HCT116 (cell line): ENCODE results near the gene ATP2B3. TPM values are rescaled to one million over a fixed set of nuclear protein-coding genes. Genes with fewer than 3 reads are reported as not detected.

Experiments
- ATAC-seq: fragments of 200-7000 bp; cut with Tn5 transposase; 2 replicates; pipeline ENCODE4 v1.9.1; 2020; ENCODE audit warnings: mild to moderate bottlenecking, moderate library complexity
- BruUV-seq: library from RNA; stranded (reverse); fragments of 400-500 nt; replicated peaks from 2 replicates; lab custom pipeline; 2021; lab: Mats Ljungman, UMichigan
- CTCF ChIA-PET: fragments of 300-600 bp; sonication (Branson Sonifier 250); formaldehyde crosslinking; loops from one replicate; lab custom pipeline; 2021; ENCODE audit warnings: antibody characterized with exemption; lab: Charles Lee
- POLR2A ChIA-PET: fragments of 300-600, 350-600 bp; sonication (Branson Sonifier 250); formaldehyde crosslinking; loops from one replicate; lab custom pipeline; 2021; ENCODE audit warnings: antibody characterized with exemption; lab: Charles Lee
- RAD21 ChIA-PET, 2 experiments: fragments of 300-600 bp; sonication (Branson Sonifier 250); formaldehyde crosslinking; loops; one replicate each; lab custom pipeline; 2023; ENCODE audit warnings: low total read pairs in 2 of 2; ENCODE audit not compliant: uncharacterized antibody in 2 of 2, unreplicated experiment in 2 of 2, low non-redundant PET in 1 of 2; lab: Charles Lee
- DNase-seq: peaks from one replicate; pipeline ENCODE4 v3.0.0-alpha.2; 2010; ENCODE audit warnings: low read depth, low spot score
- H2AFZ ChIP-seq: fragments of 200-600 bp; shearing (Covaris generic), sonication (generic); 2 replicates; pipeline ENCODE4 v1.6.1; 2017; ENCODE audit warnings: low read depth, mixed run types, mixed read lengths, antibody characterized with exemption, low read length; ENCODE audit not compliant: poor library complexity, severe bottlenecking
- H3K27ac ChIP-seq: 2 replicates; pipeline ENCODE4 v1.5.1; 2012; ENCODE audit warnings: low read depth, low read length
- H3K27me3 ChIP-seq: fragments of 200-600 bp; sonication (generic); 2 replicates; pipeline ENCODE4 v1.6.1; 2016; ENCODE audit warnings: mixed run types, low read length, mixed read lengths; ENCODE audit not compliant: insufficient read depth
- H3K36me3 ChIP-seq, 2 experiments: fragments of 200-500 bp in 1 of 2; fragments of 200-600 bp in 1 of 2; sonication (Bioruptor generic) in 1 of 2; sonication (generic) in 1 of 2; 2 replicates each; pipeline versions ENCODE4 v1.5.1 to v1.6.1; 2014 to 2016; ENCODE audit warnings: low read length in 2 of 2, inconsistent platforms in 1 of 2, mixed read lengths in 1 of 2, mixed run types in 1 of 2; ENCODE audit not compliant: insufficient read depth in 2 of 2, control insufficient read depth in 1 of 2
- H3K4me1 ChIP-seq, 2 experiments: fragments of 200-600 bp in 1 of 2; sonication (generic) in 1 of 2; 2 replicates each; pipeline versions ENCODE4 v1.5.1 to v1.6.1; 2012 to 2017; ENCODE audit warnings: low read length in 2 of 2, inconsistent platforms in 1 of 2, mild to moderate bottlenecking in 1 of 2, mixed read lengths in 1 of 2, mixed run types in 1 of 2, moderate library complexity in 1 of 2; ENCODE audit not compliant: insufficient read depth in 2 of 2, control insufficient read depth in 1 of 2
- H3K4me2 ChIP-seq: fragments of 200-600 bp; sonication (generic); 2 replicates; pipeline ENCODE4 v1.6.1; 2017; ENCODE audit warnings: mixed run types, low read length, mixed read lengths
- H3K4me3 ChIP-seq, 2 experiments: fragments of 200-600 bp in 1 of 2; sonication (generic) in 1 of 2; replicated peaks in 1 of 2; 2 replicates each; pipeline ENCODE4 v1.5.1; 2011 to 2016; ENCODE audit warnings: low read length in 2 of 2, control low read depth in 1 of 2, low read depth in 1 of 2, mild to moderate bottlenecking in 1 of 2, mixed read lengths in 1 of 2, mixed run types in 1 of 2
- H3K79me2 ChIP-seq: fragments of 200-600 bp; sonication (generic); 2 replicates; pipeline ENCODE4 v1.6.1; 2017; ENCODE audit warnings: mild to moderate bottlenecking, mixed run types, low read length, moderate library complexity, mixed read lengths; ENCODE audit not compliant: insufficient read depth
- H3K9ac ChIP-seq: fragments of 200-600 bp; sonication (generic); 2 replicates; pipeline ENCODE4 v1.6.1; 2016; ENCODE audit warnings: low read length, mixed read lengths
- H3K9me2 ChIP-seq: fragments of 200-600 bp; sonication (generic), shearing (Covaris generic); 2 replicates; pipeline ENCODE4 v1.6.1; 2017; ENCODE audit warnings: mixed run types, mild to moderate bottlenecking, moderate library complexity; ENCODE audit not compliant: insufficient read depth
- H3K9me3 ChIP-seq, 2 experiments: fragments of 200-500 bp in 1 of 2; fragments of 200-600 bp in 1 of 2; sonication (Bioruptor generic) in 1 of 2; sonication (generic) in 1 of 2; 2 replicates each; pipeline ENCODE4 v1.6.1; 2014 to 2017; ENCODE audit warnings: low read length in 2 of 2, mixed read lengths in 2 of 2, inconsistent platforms in 1 of 2, low read depth in 1 of 2, mild to moderate bottlenecking in 1 of 2, mixed run types in 1 of 2, moderate library complexity in 1 of 2; ENCODE audit not compliant: control insufficient read depth in 1 of 2, insufficient read depth in 1 of 2
- H4K20me1 ChIP-seq: fragments of 200-600 bp; sonication (generic), shearing (Covaris generic); 2 replicates; pipeline ENCODE4 v1.6.1; 2017; ENCODE audit warnings: mixed run types, mild to moderate bottlenecking, moderate library complexity; ENCODE audit not compliant: insufficient read depth
- CBX3 ChIP-seq: IDR thresholded peaks from 2 replicates; pipeline ENCODE4 v1.6.1; 2012; ENCODE audit warnings: low read depth
- CTCF ChIP-seq, 3 experiments: fragments of 200-600 bp in 1 of 3; sonication (generic) in 1 of 3; IDR thresholded peaks in 2 of 3; conservative IDR thresholded peaks in 1 of 3; 2 replicates each; pipeline ENCODE4 v1.5.1; 2012 to 2017; ENCODE audit warnings: low read depth in 2 of 3, low read length in 2 of 3, antibody characterized with exemption in 1 of 3, borderline replicate concordance in 1 of 3, control low read depth in 1 of 3, mild to moderate bottlenecking in 1 of 3, mixed read lengths in 1 of 3, mixed run types in 1 of 3, moderate library complexity in 1 of 3; ENCODE audit not compliant: insufficient read depth in 1 of 3
- EGR1 ChIP-seq: IDR thresholded peaks from 2 replicates; pipeline ENCODE4 v1.6.1; 2012; ENCODE audit warnings: low read depth
- EZH2 ChIP-seq: fragments of 200-600 bp; sonication (generic); IDR thresholded peaks from 2 replicates; pipeline ENCODE4 v1.6.1; 2017; ENCODE audit warnings: antibody characterized with exemption, mixed run types
- EZH2phosphoT487 ChIP-seq: fragments of 200-600 bp; IDR thresholded peaks from 2 replicates; pipeline ENCODE4 v1.6.1; 2018; ENCODE audit warnings: antibody characterized with exemption, borderline replicate concordance
- FOSL1 ChIP-seq: IDR thresholded peaks from 2 replicates; pipeline ENCODE4 v1.6.1; 2012; ENCODE audit warnings: low read depth
- JUND ChIP-seq: IDR thresholded peaks from 2 replicates; pipeline ENCODE4 v1.6.1; 2012
- POLR2A ChIP-seq: IDR thresholded peaks from 2 replicates; pipeline ENCODE4 v1.7.0; 2011; ENCODE audit warnings: borderline replicate concordance; ENCODE audit not compliant: insufficient read depth, insufficient read length; ENCODE audit errors: extremely low read depth
- POLR2AphosphoS5 ChIP-seq: IDR thresholded peaks from 2 replicates; pipeline ENCODE4 v1.6.1; 2011; ENCODE audit warnings: mild to moderate bottlenecking, low read depth, low read length, moderate library complexity
- RAD21 ChIP-seq: IDR thresholded peaks from 2 replicates; pipeline ENCODE4 v1.6.1; 2012; ENCODE audit warnings: low read depth, mild to moderate bottlenecking
- REST ChIP-seq: IDR thresholded peaks from 2 replicates; pipeline ENCODE4 v1.6.1; 2012; ENCODE audit warnings: low read depth
- SIN3A ChIP-seq: IDR thresholded peaks from 2 replicates; pipeline ENCODE4 v1.6.1; 2012; ENCODE audit warnings: low read depth
- SP1 ChIP-seq: IDR thresholded peaks from 2 replicates; pipeline ENCODE4 v1.6.1; 2012; ENCODE audit warnings: low read depth
- SRF ChIP-seq: IDR thresholded peaks from 2 replicates; pipeline ENCODE4 v1.6.1; 2012; ENCODE audit warnings: low read depth
- TCF7L2 ChIP-seq: IDR thresholded peaks from 2 replicates; pipeline ENCODE4 v1.7.0; 2011; ENCODE audit warnings: borderline replicate concordance, inconsistent platforms; ENCODE audit not compliant: insufficient read depth, insufficient read length; ENCODE audit errors: extremely low read depth
- YY1 ChIP-seq: IDR thresholded peaks from 2 replicates; pipeline ENCODE4 v1.6.1; 2011; ENCODE audit warnings: low read length, low read depth, moderate library complexity, mild to moderate bottlenecking; ENCODE audit not compliant: insufficient replicate concordance; ENCODE audit errors: extremely low read depth
- ZNF274 ChIP-seq: fragments of 200-500 bp; sonication (Bioruptor generic); IDR thresholded peaks from 2 replicates; pipeline ENCODE4 v1.6.1; 2014; ENCODE audit warnings: mild to moderate bottlenecking, low read depth, low read length, inconsistent platforms
- intact Hi-C: fragments of 100-400 bp; cut with micrococcal nuclease; formaldehyde crosslinking; loops from 2 replicates; pipeline ENCODE4 v1.10.0; 2022
- total RNA-seq: library from RNA; stranded (reverse); gene quantifications from one replicate; pipeline ENCODE4 v1.2.1, GENCODE V29; 2021; ENCODE audit not compliant: unreplicated experiment
- TF ChIP-seq, protein P1 (sequence below): IDR thresholded peaks from 2 replicates; pipeline ENCODE4 v1.6.1; 2011; ENCODE audit warnings: mild to moderate bottlenecking, low read length, moderate library complexity; ENCODE audit not compliant: insufficient replicate concordance; ENCODE audit errors: extremely low read depth
- TF ChIP-seq, protein P2 (sequence below): IDR thresholded peaks from 2 replicates; pipeline ENCODE4 v1.6.1; 2012

ATP2B3 gene
- total RNA-seq, 1 experiment from 2014 or later: not detected

GRCh38 chrX:153517946-153518834 is 748 bp downstream of the ATP2B3 start:
- Histone ChIP-seq H3K4me3 (no peak overlapping the region), H4K20me1 (no peaks in the 10 kb centered on the region), H3K9me3 (no peaks in the 10 kb centered on the region), H3K36me3 (no peaks in the 10 kb centered on the region), H3K27ac (no peak overlapping the region), H3K27me3 (no peaks in the 10 kb centered on the region), H2AFZ (no peak overlapping the region), H3K4me2 (no peak overlapping the region), H3K79me2 (no peaks in the 10 kb centered on the region), H3K4me1 (no peaks in the 10 kb centered on the region), H3K9me2 (no peaks in the 10 kb centered on the region), H3K9ac (no peak overlapping the region)
- ChIA-PET CTCF (no interaction called here), RAD21 (no interaction called here), POLR2A (no interaction called here)
- DNase-seq: no peak
- TF ChIP-seq EZH2 (no peak), SP1 (no peak), FOSL1 (no peak), EZH2phosphoT487 (no peak), CTCF (IDR thresholded peaks at IDR 0.05 in 2 of 3, conservative IDR thresholded peaks at IDR 0.05 in 1 of 3; ENCODE audit: borderline replicate concordance in 1 of 3, insufficient read depth in 1 of 3, low read depth in 2 of 3, low read length in 2 of 3) (no peak), SRF (no peak), YY1 (no peak), SIN3A (no peak), ZNF274 (no peak), POLR2A (no peak), JUND (no peak), CBX3 (no peak), RAD21 (no peak), REST (no peak), TCF7L2 (no peak), POLR2AphosphoS5 (no peak), EGR1 (no peak)
- TF ChIP-seq, protein P1, sequence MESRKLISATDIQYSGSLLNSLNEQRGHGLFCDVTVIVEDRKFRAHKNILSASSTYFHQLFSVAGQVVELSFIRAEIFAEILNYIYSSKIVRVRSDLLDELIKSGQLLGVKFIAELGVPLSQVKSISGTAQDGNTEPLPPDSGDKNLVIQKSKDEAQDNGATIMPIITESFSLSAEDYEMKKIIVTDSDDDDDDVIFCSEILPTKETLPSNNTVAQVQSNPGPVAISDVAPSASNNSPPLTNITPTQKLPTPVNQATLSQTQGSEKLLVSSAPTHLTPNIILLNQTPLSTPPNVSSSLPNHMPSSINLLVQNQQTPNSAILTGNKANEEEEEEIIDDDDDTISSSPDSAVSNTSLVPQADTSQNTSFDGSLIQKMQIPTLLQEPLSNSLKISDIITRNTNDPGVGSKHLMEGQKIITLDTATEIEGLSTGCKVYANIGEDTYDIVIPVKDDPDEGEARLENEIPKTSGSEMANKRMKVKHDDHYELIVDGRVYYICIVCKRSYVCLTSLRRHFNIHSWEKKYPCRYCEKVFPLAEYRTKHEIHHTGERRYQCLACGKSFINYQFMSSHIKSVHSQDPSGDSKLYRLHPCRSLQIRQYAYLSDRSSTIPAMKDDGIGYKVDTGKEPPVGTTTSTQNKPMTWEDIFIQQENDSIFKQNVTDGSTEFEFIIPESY: no peak
- TF ChIP-seq, protein P2, sequence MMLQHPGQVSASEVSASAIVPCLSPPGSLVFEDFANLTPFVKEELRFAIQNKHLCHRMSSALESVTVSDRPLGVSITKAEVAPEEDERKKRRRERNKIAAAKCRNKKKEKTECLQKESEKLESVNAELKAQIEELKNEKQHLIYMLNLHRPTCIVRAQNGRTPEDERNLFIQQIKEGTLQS: no peak
- intact Hi-C loops: no loop called here
- BruUV-seq: no TSS peak
- ATAC-seq: no peak
